ENCODE measurements around the gene NONO.
"Not testable (repeated sequence)": the region's sequence is repeated elsewhere in the genome, so short reads cannot be mapped to it uniquely, and the experiment has no call there.

The NONO gene

DNA sequence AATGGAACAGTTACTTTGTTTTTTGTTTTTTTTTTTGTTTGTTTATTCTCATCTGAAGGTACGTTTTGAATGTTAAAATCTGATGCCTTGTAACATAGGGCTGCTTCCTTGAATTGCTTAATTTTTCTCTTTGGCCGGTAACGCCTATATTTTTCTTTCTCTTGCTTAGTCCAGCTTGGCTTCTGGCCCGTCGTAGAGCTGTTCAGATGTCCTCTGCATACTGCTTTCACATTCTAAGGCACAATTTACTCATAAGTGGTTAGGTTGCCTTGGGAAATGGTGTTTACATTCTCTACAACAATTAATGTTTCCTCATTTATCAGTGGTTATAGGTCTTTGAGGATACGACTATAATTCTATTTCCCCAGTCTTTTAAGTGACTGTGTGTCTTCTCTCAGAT, 7.9 kb downstream of the NONO start:
- no peak for DNase-seq

DNA sequence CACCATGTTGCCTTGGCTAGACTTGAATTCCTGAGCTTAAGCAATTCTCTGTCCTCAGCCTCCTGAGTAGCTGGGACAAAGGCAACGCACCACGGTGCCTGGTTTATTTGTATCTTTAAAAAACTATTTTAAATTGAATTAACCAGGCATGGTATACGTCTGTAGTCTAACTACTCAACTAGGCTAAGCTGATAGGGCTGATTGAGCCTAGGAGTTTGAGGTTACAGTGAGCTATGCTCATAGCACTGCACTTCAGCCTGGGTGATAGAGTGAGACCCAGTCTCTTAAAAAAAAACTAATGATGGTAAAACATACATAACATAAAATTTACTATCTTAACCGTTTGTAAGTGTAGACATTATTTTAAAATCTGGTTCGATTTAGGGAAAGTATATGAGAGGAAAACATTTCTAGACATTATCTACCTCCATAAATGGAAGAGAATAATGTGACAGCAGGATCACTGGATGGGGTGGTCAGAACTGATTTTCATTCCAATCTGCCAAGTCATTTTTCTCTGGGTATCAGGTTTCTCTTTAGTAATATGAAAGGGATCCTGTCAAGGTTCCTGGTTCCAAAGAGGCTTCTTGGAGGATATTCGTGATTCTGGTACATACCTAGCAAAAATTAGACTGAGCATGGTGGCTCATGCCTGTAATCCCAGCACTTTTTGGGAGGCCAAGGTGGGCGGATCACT, 9.4 kb downstream of the NONO start:
- no peak for DNase-seq

DNA sequence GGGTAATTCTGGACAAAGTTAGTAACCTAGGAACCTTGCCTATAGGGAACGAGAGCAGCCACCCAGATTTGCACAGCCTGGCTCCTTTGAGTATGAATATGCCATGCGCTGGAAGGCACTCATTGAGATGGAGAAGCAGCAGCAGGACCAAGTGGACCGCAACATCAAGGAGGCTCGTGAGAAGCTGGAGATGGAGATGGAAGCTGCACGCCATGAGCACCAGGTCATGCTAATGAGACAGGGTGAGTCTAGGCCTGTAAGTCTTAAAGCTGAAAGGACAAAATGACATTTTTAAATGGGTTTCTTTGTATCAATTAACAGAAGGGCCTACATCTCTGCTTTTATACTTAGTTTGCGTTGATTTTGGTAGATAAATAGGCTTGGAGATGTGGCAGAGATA, 13.4 kb downstream of the NONO start:
- no peak for DNase-seq

DNA sequence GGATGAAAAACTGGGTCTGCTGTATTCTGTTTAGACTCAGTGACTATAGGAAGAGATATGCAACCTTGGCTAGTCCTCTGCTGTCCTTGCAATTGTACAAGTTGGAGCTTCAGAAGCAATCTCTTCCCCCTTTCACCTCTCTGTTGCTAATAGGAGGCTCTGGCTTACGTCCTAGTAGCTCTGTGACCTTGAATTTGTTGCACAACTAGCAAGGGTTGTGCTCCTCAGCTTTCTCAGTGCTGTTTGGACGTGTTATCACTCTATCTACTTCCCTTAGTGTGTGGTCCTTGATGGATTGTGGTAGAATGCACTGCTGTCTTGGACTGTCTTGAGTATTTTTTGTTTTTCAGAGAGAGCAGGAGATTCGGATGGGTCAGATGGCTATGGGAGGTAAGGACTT, 14.7 kb downstream of the NONO start:
- DNase-seq, result no peak

DNA sequence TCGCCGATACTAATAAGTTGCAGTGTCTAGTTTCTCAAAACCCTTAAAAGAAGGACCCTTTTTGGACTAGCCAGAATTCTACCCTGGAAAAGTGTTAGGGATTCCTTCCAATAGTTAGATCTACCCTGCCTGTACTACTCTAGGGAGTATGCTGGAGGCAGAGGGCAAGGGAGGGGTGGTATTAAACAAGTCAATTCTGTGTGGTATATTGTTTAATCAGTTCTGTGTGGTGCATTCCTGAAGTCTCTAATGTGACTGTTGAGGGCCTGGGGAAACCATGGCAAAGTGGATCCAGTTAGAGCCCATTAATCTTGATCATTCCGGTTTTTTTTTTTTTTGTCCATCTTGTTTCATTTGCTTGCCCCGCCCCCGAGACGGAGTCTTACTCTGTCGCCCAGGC, 16.6 kb downstream of the NONO start:
- DNase-seq, result not testable (repeated sequence)

DNA sequence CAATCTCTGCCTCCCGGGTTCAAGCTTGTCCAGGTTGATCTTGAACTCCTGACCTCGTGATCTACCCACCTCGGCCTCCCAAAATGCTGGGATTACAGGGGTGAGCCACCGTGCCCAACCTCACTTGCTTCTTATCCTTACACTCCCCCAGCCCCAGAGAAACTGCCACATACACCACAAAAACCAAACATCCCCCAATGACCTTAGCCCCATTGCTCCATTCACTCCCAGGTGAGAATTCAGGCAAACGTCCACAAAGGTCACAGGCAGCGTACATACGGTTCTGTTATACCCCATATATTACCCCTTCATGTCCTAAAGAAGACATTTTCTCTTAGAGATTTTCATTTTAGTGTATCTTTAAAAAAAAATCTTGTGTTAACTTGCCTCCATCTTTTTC, 17.1 kb downstream of the NONO start:
- not testable (repeated sequence) for DNase-seq

DNA sequence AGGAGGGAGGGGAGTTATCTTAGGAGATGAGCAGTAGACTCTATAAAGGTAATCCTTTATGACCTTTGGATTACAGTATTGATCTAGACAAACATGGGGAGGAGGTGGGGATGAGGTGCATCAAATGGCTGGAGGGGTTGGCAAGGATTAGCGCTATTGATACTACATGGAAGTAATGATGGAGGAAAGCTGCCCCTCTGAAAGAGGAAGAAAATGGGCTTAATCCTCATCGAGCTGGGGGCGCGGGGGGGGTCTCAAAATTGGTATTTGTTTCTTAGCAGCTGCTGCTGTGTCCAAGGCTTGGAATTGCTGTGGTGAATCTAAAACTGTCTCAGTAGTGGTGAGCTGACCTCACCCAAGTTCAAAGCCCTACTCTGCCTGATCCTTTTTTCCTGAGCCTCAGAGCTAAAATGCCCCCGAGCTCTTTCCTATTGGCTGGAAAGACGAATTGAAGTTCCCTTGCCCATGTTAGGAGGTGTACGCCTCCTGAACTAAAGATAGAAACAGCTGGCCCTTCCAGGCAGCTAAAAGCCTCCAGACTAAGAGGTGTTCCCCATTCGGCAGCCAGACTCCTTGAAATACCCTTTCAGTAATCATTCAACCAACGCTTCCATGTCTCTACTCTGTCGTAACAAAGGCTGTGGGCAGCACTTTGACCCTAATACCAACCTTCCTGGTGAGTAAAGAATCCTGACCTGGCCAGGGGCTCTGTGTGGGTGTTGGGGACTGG, 17.9 kb downstream of the NONO start, which contains the start of gene ITGB1BP2:
ITGB1BP2 (plus strand) TSS at position 556 of the 730 bp plus-strand sequence; CDS start at position 613, 57 bp downstream.
- DNase-seq, result no peak

DNA sequence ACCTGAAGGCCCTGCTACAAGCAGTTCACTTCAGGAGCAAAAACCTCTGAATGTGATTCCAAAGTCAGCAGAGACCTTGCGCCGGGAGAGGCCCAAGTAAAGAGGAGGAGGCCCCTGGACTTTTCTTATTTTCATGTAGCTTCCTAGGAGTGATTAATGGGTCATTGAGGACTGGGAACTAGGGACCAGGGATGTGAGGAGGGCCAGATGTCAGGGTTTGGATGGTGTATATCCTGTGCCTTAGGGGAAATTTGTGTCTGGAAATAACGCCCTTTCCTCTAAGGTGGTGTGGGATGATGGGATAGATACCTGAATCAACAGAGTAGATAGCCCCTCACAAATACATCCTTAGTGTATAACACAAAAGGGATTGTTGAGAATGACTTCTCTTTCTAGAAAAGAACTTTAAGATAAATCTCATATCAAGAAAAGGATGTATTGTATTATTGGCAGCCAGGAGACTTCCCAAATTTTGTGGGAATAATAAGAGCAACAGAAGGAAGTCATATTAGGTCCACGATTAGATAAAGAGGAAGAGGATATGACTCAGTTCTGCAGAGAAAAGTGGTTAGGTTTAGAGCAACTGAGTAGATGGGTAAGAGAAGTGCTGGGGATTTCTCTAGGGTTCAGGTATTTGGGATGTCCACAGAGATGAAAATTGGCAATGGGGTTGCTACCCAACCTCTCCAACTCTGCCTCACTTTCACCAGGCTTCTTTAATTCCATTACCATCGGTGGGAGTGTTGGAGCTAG, 19.2 kb downstream of the NONO start:
- DNase-seq, result no peak

DNA sequence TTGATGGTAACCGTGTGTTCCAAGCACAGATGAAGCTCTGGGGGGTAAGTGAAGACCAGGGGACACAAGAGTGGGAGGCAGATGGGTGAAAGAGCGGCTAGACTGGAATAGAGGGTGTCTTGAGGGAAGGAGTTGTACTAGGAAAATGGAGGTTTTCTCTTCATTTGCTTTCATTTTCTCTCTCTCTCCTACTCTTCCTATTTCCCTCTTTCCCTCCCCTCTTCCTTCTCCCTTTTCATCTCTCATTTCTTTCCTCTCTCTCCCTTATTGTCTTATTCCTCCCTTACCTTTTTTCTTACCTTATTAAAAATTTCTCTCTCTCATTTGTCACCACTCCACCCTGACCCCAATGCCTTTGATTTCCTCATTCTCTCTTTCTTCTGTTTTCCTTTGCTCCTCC, 21.1 kb downstream of the NONO start:
- no peak for DNase-seq

DNA sequence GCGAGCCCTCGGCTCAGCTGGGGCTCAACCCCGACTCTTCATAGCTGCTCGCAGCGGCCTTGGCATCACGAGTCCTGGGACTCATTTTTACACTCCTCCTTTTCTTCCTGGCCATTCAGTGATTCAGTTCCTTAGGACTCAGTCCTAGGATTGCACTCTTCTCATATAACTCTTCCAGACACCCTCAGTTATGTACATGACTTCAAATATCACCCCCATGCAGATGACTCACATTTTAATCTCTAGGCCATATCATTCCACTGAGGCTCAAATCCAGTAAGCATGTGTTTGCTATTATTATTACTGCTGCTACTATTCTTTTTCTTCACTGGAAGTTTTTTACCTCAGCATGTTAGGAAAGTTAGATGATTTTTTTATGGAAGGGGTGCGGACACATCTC, 32.5 kb downstream of the NONO start:
- DNase-seq, result no peak

DNA sequence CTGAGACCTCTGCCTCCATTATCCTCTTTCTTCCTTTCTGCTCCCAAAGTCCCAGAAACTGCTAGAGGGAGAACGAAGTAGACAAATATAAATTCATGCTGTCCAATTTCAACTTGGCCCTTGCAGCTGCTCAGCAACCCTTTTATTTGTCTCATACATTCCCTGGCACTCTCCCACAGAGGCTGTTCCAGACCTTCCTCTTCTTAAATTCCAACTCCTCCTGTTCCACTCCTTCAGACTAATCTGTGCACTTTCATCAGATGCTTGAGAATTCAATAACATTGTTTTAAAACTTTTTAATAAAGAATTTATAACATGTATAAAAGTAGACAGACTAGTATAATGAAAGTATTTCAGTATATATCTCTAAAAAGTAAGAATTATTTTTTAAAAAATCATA, 33.5 kb downstream of the NONO start:
- DNase-seq, result not testable (repeated sequence)

DNA sequence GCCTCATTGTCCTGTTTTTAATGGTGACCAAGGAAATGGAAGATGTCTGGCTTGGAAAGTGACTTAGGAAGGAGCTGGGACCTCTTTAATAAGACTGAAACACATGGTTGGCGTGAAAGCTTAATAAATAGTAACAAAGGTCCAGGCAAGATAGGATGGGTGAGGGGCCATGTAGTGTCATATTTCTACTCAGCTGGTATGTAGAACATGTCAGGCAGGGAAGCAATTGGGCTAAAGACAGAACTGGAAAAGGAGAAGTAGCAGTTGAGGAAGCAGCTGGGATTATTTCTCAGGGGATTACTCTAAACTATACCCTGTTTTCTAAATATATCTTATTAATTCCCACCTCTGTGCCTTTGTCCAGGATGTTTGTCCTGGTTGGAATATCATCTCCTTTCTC, 36.7 kb downstream of the NONO start:
- no peak for DNase-seq

DNA sequence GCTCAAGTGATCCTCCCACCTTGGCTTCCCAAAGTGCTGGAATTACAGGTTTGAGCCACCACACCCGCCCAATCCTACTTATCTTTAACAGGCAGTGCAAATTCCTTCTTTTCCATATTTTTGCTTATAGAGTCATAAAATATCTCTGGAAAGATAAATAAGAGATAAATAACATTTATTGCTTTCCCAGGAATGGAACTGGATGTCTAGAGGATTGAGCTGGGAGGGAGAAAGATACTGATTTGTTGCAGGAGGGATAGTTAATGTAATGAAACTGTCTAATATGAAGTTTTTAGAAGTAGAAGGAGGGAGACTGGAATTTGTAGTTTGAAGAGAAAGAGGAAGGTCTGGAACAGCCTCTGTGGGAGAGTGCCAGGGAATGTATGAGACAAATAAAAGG, 38.3 kb downstream of the NONO start:
- no peak for DNase-seq

DNA sequence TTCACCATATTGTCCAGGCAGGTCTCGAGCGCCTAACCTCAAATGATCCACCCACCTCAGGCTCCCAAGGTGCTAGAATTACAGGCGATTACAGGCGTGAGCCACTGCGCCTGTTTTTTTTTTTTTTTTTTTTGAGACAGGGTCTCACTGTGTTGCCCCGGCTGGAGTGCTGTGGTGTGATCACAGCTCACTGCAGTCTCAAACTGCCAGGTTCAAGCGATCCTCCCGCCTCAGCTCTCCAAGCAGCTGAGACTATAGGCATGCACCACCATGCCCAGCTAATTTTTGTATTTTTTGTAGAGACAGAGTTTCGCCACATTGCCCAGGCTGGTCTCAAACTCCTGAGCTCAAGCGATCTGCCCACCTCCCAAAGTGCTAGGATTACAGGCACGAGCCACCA, 41.0 kb downstream of the NONO start:
- not testable (repeated sequence) for DNase-seq

DNA sequence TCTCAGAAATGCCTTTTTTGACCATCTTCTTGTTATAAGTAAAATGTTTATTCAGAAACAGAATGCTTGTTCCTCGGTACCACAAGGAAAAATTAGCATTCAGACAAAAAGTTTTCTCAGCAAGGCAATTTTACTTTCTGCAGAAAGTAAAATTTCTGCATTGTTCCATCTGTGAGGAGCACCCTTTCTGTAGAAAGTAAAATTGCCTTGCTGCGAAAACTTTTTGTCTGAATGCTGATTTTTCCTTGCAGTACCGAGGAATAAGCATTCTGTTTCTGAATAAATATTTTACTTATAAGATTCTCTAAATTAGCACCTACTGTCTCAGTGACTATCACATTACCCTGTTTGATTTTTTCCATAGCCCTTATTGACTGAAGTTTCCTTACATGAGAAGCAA, 43.0 kb downstream of the NONO start:
- no peak for DNase-seq

DNA sequence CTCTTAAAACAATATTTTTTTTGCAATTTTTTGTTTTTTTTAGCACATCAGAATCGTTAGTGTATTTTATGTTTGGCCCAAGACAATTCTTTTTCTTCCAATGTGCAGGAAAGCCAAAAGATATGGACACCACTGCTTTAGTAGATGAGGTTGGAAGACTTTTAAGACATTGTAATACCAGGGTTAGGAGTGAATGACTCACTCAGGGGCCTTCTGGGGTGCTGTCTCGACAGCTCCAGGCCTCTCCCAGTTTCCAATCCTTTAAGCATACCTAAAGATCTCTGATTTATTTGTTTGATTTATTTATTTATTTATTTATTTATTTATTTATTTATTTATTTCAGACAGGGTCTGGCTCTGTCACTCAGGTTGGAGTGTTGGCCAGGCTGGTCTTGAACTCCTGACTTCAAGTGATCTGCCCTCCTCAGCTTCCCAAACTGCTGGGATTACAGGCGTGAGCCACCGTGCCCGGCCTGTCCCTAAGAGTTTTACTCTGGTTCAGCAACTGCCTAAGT, 65.8 kb downstream of the NONO start:
- not testable (repeated sequence) for DNase-seq

DNA sequence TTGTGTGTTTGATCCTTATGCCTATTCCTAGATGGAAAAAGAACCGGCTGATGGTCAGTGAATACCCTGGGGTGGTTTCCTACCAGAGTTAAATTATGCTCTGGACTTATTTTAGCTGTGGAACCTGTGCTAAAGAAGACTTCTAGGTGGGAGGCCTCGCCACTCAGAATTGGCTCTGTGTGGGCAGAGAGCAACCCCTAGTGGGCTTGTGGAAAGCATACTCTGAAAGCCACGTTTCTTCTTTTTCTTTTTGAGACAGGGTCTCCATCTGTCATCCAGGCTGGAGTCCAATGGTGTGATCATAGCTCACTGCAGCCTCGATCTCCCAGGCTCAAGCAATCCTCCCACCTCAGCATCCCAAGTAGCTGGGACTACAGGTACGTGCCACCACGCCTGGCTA, 66.4 kb downstream of the NONO start:
- not testable (repeated sequence) for DNase-seq

Data from activated effector memory CD4-positive, alpha-beta T cell treated with Interleukin-2 at 50 U/mL for 16 hours (primary cell).